Esophagus muscularis mucosa (tissue), 3 donors: ENCODE measurements around the gene BBC3.

Experiments used
- CTCF ChIP-seq, 3 experiments: fragments of 200-600 bp in 2 of 3; fragments of 450-650 bp in 1 of 3; sonication (generic) in 2 of 3; IDR thresholded peaks; one replicate each; pipeline ENCODE4 v1.5.1; 2017 to 2019; ENCODE audit warnings: antibody characterized with exemption in 3 of 3, mild to moderate bottlenecking in 2 of 3, moderate library complexity in 1 of 3
- POLR2AphosphoS5 ChIP-seq, 2 donors: sonication (generic); formaldehyde crosslinking; IDR thresholded peaks; one replicate each; pipeline ENCODE4 v1.6.1; 2017; ENCODE audit warnings: antibody characterized with exemption in 2 of 2

GRCh38 chr19:47187335-47187655 lies 43.7 kb downstream of the BBC3 start:
- no peak for TF ChIP-seq CTCF (IDR thresholded peaks at IDR 0.05)
- TF ChIP-seq POLR2AphosphoS5 (IDR thresholded peaks at IDR 0.05): no peak
